Testis (tissue), 3 donors: Measurements from ENCODE around the gene ZNF219. TPM values are rescaled to one million over a fixed set of nuclear protein-coding genes. Genes with fewer than 3 reads are reported as not detected.

ENCODE experiments used
- DNase-seq: peaks from one replicate; pipeline ENCODE4 v3.0.0-alpha.2; 2019
- H3K27ac ChIP-seq, 2 donors: fragments of 200-600 bp; sonication (generic); one replicate each; pipeline ENCODE4 v1.5.1; 2019
- H3K27me3 ChIP-seq: fragments of 200-600 bp; sonication (generic); one replicate; pipeline ENCODE4 v1.5.1; 2019
- H3K36me3 ChIP-seq: fragments of 200-600 bp; sonication (generic); one replicate; pipeline ENCODE4 v1.5.1; 2017; ENCODE audit warnings: low read depth; ENCODE audit errors: missing control alignments
- H3K4me1 ChIP-seq: fragments of 200-600 bp; sonication (generic); one replicate; pipeline ENCODE4 v1.5.1; 2019
- H3K4me3 ChIP-seq, 2 donors: fragments of 200-600 bp; sonication (generic); one replicate each; pipeline ENCODE4 v1.5.1; 2017 to 2019
- H3K9me3 ChIP-seq: fragments of 200-600 bp; sonication (generic); one replicate; pipeline ENCODE4 v1.5.1; 2017
- CTCF ChIP-seq, 3 experiments: fragments of 450-650 bp in 2 of 3; fragments of 200-600 bp in 1 of 3; sonication (generic) in 1 of 3; IDR thresholded peaks; one replicate each; pipeline ENCODE4 v1.5.1; 2016 to 2019; ENCODE audit warnings: antibody characterized with exemption in 3 of 3, mild to moderate bottlenecking in 2 of 3, moderate library complexity in 1 of 3
- POLR2A ChIP-seq: fragments of 450-650 bp; IDR thresholded peaks from one replicate; pipeline ENCODE4 v1.6.1; 2017; ENCODE audit warnings: antibody characterized with exemption, mild to moderate bottlenecking, moderate library complexity
- WGBS, 2 donors: methylation state at CpG; one replicate each; pipeline ENCODE4 v1.1.5; 2018; 5-methylcytosine and 5-hydroxymethylcytosine counted together
- intact Hi-C: fragments of 100-400 bp; cut with DNase I; formaldehyde crosslinking; loops from one replicate; pipeline ENCODE4 v1.15.1; 2023; ENCODE audit warnings: low total_unique reads
- polyA plus RNA-seq: library from polyadenylated mRNA; stranded (reverse); fragments of 350-450 nt; fragmentation: Illumina TruSeq; extraction: RNeasy Lipid Tissue Mini Kit (QIAGEN cat#74804); gene quantifications from one replicate; pipeline ENCODE4 v1.2.3, GENCODE V29; 2014; ENCODE audit warnings: low read depth, low replicate concordance; ENCODE audit not compliant: insufficient read depth
- total RNA-seq, 2 donors: library from RNA; depleted of rRNA; stranded (reverse); fragments of >200 nt; gene quantifications; one replicate each; pipeline ENCODE4 v1.2.3, GENCODE V29; 2016

Gene ZNF219
- total and polyA plus RNA-seq, 3 donors from 2014 or later: 17.7 to 64.8 (median 42.8) TPM

- Histone ChIP-seq H3K4me1 (peaks cover 33% of the 10 kb centered on the region), H3K36me3 (no peaks in the 10 kb centered on the region), H3K27ac (peak overlapping the region; percentile 87 to 94), H3K9me3 (no peaks in the 10 kb centered on the region), H3K27me3 (no peaks in the 10 kb centered on the region), H3K4me3 (peak overlapping the region; percentile 63 to 70)
- TF ChIP-seq CTCF (IDR thresholded peaks at IDR 0.05) (no peak), POLR2A (no peak)
- DNase-seq: peak; percentile 61
- WGBS, 2 donors: 2 to 6% methylated on average over 16 to 18 of the region's 19 CpGs
- intact Hi-C loops: loop anchor here (10.0 kb wide), 1 partner anchor 83 kb away; no protein-coding TSS in a partner anchor
These were observed 799 bp downstream of the ZNF219 start for GRCh38 chr14:21097636-21098075.

GRCh38 chr14:21096978-21097635 is 1.3 kb downstream of the ZNF219 start:
- H3K27me3 ChIP-seq: no peaks in the 10 kb centered on the region
- no peaks in the 10 kb centered on the region for H3K36me3 ChIP-seq
- no peak for DNase-seq
- H3K4me1 ChIP-seq: peaks cover 33% of the 10 kb centered on the region
- intact Hi-C loops: loop anchor here (10.0 kb wide), 1 partner anchor 82 kb away; no protein-coding TSS in a partner anchor
- H3K27ac ChIP-seq: peak overlapping the region; percentile 87 to 94
- H3K4me3 ChIP-seq: peak overlapping the region; percentile 63 to 70
- H3K9me3 ChIP-seq: no peaks in the 10 kb centered on the region
- TF ChIP-seq POLR2A (no peak), CTCF (IDR thresholded peaks at IDR 0.05) (no peak)
- WGBS, 2 donors: 33 to 47% methylated on average over 8 to 10 of the region's 10 CpGs

GRCh38 chr14:21096438-21096837 is 2.0 kb downstream of the ZNF219 start:
- TF ChIP-seq POLR2A (no peak), CTCF (IDR thresholded peaks at IDR 0.05) (no peak)
- whole genome bisulfite sequencing, 2 donors: 45 to 51% methylated on average over 2 to 3 of the region's 3 CpGs
- Histone ChIP-seq H3K4me3 (no peak overlapping the region), H3K4me1 (peaks cover 33% of the 10 kb centered on the region), H3K27me3 (no peaks in the 10 kb centered on the region), H3K36me3 (no peaks in the 10 kb centered on the region), H3K9me3 (no peaks in the 10 kb centered on the region), H3K27ac (peak overlapping the region; percentile 87 to 94)
- DNase-seq: no peak
- intact Hi-C loops: loop anchor here (10.0 kb wide), 1 partner anchor 82 kb away; no protein-coding TSS in a partner anchor

GRCh38 chr14:21095430-21096205 is 2.8 kb downstream of the ZNF219 start:
- H3K4me3 ChIP-seq: no peak overlapping the region
- H3K36me3 ChIP-seq: no peaks in the 10 kb centered on the region
- DNase-seq: no peak
- TF ChIP-seq CTCF (IDR thresholded peaks at IDR 0.05) (no peak), POLR2A (no peak)
- H3K27me3 ChIP-seq: no peaks in the 10 kb centered on the region
- WGBS, 2 donors: 40 to 43% methylated on average over 6 of the region's 6 CpGs
- peaks cover 33% of the 10 kb centered on the region for H3K4me1 ChIP-seq
- H3K9me3 ChIP-seq: no peaks in the 10 kb centered on the region
- intact Hi-C loops: loop anchor here (10.0 kb wide), 1 partner anchor 81 kb away; no protein-coding TSS in a partner anchor
- H3K27ac ChIP-seq: peak overlapping the region; percentile 87 to 94
